Measurements from ENCODE around the gene ACCS.

GRCh38 chr11:44120169-44120568 lies 54.1 kb downstream of the ACCS start:
- TF ChIP-seq ZNF274 (IDR thresholded peaks at IDR 0.05; ENCODE audit: low read depth, low read length) (no peak), SUZ12 (IDR thresholded peaks at IDR 0.05; ENCODE audit: extremely low read depth, insufficient read depth, insufficient read length) (no peak), YY1 (IDR thresholded peaks at IDR 0.05; ENCODE audit: insufficient read depth, insufficient read length) (no peak)

All from NT2/D1 (cell line).